ENCODE measurements around the gene TRIM22.

- TF ChIP-seq CTCF (IDR thresholded peaks at IDR 0.05) (no peak), POLR2A (IDR thresholded peaks at IDR 0.05) (no peak), EP300 (IDR thresholded peaks at IDR 0.05) (no peak)
Measured at GRCh38 chr11:5719703-5720495, 30.3 kb downstream of the TRIM22 start.

Data from tibial nerve (tissue), 4 donors.